ENCODE measurements around the gene PDE6D.

DNA sequence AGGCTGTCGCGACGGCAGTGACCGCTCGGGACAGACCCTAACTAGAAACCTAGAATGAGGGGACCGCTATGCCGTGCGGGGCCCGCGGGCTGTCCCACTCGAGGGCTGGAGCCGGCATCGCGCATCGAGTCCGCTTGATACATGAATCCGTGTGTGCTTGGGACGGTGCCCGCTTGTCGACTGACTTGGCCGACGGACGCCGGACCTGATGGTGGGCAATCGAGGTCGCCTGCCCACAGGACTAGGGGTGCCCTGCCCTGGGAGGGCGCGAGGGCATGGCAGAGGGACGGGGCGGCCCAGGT lies 73.5 kb downstream of the PDE6D start:
- TF ChIP-seq HDGF (IDR thresholded peaks at IDR 0.05; ENCODE audit: borderline replicate concordance), result no peak
- TF ChIP-seq LEF1 (IDR thresholded peaks at IDR 0.05; ENCODE audit: borderline replicate concordance), result no peak
- TF ChIP-seq BHLHE40 (IDR thresholded peaks at IDR 0.05; ENCODE audit: borderline replicate concordance), result no peak
- no peak for TF ChIP-seq FOXM1 (IDR thresholded peaks at IDR 0.05; ENCODE audit: borderline replicate concordance)
- TF ChIP-seq CTBP1 (IDR thresholded peaks at IDR 0.05; ENCODE audit: borderline replicate concordance), result no peak
- TF ChIP-seq TARDBP (IDR thresholded peaks at IDR 0.05), result no peak
- no peak for TF ChIP-seq SUZ12 (IDR thresholded peaks at IDR 0.05)
- no peak for TF ChIP-seq ZNF384 (IDR thresholded peaks at IDR 0.05)
- TF ChIP-seq ELF4 (IDR thresholded peaks at IDR 0.05), result no peak
- TF ChIP-seq SP1 (IDR thresholded peaks at IDR 0.05), result no peak
- TF ChIP-seq ARNT (IDR thresholded peaks at IDR 0.05), result no peak
